Hematopoietic multipotent progenitor cell treated with erythropoietin and hydrocortisone succinate and interleukin-3 and kit ligand, for 4 days (in vitro differentiated cells): ENCODE measurements around the gene TM4SF20.
"Not testable (repeated sequence)": the region's sequence is repeated elsewhere in the genome, so short reads cannot be mapped to it uniquely, and the experiment has no call there.

Experiments
- DNase-seq: peaks from one replicate; pipeline ENCODE4 v3.0.0-alpha.2; 2015

The TM4SF20 gene

DNA sequence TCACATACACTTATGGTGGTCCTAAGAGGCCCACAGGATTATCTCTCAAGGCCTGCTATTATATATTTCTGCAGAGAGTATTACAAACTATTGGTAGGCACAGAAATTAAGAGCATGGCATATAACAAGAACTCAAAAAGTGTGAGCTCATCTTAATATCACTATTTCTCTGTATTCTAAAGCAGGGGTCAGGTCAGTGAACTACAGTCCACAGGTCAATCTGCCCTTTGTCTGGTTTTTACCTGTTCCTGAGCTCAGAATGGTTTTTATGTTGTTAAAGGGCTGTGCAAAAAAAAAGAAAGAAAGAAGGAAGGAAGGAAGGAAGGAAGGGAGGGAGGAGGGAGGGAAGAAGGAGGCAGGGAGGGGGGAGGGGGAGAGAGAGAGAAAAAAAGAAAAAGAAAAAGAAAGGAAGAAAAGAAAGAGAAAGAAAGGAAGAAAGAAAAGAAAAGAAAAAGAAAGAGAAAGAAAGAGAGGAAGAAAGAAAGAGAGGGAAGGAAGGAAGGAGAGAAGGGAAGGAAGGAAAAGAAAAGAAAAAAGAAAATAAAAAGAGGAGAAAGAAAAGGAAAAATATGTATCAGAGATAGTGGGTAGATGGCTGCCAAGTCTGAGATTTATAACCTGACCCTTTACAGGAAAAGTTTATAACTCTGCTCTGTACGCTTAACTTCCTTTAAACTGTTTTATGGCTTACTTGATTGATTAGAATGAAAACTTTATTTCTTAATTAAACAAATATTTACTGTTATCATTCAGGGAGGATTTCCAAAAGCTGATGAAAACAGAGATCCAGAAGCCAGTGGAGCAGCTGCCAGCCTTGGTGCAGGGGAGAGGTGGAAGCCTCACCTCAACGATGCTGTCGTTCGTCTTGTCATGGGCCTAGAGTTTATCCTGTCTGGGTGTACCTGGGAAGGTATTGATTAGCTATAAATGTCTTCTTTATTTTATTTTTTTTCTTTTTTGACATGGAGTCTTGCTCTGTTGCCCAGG, 19.9 kb upstream of the TM4SF20 start:
- no peak for DNase-seq

GRCh38 chr2:227397562-227397961, 18.5 kb upstream of the TM4SF20 start:
- no peak for DNase-seq

DNA sequence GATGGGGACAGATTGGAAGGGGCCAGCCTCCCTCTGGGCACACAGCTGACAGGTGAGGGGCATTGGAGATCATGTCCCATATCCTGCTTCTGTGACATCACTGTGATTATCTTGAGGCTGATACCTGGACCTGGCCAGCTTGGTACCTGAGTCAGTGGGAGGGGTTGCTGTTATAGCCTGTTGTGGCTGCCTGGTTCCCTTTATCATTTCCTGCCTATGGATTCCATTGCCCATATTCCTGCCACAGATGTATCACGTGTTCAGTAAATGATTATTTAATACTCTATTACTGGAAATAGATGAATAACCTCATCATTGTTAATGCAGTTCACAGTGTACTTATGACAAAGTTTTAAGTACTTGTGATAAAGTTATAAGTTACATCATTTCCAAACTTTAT, 16.4 kb upstream of the TM4SF20 start:
- DNase-seq: no peak

- DNase-seq: no peak
Measured at GRCh38 chr2:227394401-227394800, 15.3 kb upstream of the TM4SF20 start.

GRCh38 chr2:227390468-227391256, 11.6 kb upstream of the TM4SF20 start:
- DNase-seq: no peak

DNA sequence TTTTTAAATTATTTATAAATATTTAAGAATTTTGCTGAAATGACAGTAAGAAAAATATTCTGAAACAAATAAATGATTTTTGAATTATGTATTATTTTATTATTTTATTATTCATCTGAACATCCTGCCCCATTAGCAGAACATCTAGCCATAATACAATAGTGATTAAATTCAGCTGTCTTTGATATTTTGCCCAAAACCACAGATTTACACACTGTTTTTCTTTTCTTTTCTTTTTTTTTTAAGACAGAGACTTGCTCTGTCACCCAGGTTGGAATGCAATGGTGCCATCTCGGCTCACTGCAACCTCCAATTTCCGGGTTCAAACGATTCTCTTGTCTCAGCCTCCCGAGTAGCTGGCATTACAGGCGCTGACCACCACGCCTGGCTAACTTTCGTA, 10.6 kb upstream of the TM4SF20 start:
- DNase-seq: no peak

GRCh38 chr2:227389231-227389630, 10.1 kb upstream of the TM4SF20 start:
- DNase-seq: no peak

- no peak for DNase-seq
Measured at GRCh38 chr2:227388537-227389011, 9.5 kb upstream of the TM4SF20 start.

DNA sequence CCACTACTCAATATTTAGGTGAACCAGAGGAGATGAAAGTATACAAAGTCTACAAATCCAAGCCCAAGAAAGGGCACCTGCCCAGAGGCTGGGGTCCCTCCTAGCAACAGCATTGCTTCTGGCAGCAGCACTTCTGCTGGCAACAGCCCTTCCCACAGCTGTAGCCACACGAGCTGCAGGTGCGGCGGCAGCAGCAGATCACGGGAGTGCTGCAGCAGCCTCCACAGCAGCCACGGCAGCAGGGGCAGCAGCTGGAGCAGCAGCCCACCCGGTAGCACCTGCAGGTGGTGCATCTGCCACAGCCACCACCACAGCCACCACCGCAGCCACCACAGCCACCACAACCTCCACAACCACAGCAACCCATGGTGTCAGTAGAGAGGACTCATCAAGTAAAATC, 8.5 kb upstream of the TM4SF20 start, which contains the start of gene SCYGR1:
SCYGR1 (minus strand) TSS at position 367 of the 400 bp plus-strand sequence; CDS start at position 367, 0 bp downstream.
- DNase-seq: not testable (repeated sequence)

DNA sequence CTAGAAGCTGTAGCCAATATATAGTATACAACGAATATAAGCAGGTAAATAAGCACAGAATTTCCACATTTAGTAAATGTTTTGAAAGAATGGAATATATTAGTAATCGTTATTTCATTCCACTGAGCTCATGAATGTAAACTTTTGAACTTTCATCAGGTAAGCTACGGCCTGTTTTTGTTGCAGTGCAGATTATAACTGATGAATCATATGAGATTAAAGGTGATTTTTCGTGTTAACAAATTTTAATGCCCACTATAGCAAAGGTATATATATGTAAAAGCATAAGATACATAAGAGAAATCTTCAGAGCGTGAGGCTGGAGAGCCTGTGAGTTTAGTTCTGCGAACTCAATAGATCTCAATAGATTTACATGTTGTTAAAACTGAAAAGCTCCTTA, 7.5 kb upstream of the TM4SF20 start:
- DNase-seq: no peak

DNA sequence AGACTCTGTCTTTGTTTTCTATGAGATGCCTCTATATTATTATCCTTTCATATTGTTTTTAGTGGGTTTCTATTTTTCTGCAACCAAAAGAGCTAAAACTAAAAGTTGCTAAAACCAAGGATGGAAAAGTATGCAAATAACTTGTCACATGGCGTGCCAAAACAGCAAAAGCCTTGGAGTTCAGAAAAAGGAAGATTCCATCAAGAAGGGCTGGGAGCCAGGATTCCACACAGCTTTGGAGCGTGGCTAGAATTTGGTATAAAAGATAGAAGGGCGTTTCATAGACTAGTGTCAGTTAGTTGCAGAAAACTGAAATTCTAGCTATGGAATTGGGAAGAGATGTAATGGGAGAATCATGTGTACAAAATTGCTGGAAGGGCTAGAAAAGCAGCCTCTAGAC, 4.6 kb upstream of the TM4SF20 start:
- no peak for DNase-seq

GRCh38 chr2:227382241-227382835, 3.2 kb upstream of the TM4SF20 start:
- DNase-seq: not testable (repeated sequence)

DNA sequence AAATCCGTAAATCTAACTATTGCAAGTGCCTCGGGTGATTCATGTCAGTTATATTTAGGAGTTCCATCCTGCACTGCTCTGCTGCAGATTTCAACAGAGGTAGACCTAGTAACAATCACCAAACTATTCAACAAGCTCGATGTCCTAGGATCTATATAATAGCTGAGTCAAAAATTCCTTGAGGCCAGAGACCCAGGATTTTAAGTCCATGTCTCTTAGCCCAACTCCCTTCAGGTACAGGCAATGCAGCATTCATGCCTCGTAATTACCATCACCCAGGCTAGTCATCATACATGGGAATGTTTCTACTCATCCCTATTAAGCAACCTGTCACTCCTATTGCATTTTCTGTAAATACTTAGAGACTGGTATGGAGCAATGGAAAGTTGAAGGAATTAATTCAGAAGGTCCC, 729 bp downstream of the TM4SF20 start:
- no peak for DNase-seq

DNA sequence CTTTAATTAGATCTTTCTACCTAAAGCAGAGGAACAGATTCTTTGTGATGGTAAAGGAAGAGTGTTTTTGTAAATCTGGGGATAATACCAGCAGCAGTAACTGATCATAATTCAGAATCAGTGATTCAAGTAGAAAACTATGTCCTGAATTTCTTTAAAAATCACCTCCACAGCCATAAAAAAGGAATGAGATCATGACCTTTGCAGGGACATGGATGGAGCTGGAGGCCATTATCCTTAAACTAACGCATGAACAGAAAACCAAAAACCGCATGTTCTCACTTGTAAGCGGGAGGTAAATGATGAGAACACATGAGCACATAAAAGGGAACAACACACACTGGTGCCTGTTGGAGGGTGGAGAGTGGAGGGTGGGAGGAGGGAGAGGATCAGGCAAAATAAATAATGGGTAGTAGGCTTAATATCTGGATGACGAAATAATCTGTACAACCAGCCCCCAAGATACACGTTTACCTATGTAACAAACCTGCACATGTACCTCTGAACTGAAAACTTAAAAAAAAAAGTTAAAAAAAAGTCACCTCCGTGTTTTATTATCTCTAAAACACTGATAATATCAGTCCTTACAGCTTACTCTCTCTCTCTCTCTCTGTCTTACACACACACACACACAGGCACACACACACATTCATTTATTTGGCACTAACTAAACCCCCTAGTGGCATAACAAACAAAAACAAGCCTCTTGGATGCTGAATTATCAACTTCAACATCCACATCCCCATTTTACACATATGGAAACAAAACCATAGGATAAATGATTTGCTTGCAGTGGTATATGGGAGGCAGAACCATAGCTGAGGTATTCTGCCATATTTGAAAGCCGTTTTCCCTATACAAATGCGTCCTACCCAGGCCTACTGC, 1.4 kb downstream of the TM4SF20 start:
- DNase-seq: peak; percentile 38

GRCh38 chr2:227376656-227377396, 2.3 kb downstream of the TM4SF20 start:
- DNase-seq: peak; percentile 30

DNA sequence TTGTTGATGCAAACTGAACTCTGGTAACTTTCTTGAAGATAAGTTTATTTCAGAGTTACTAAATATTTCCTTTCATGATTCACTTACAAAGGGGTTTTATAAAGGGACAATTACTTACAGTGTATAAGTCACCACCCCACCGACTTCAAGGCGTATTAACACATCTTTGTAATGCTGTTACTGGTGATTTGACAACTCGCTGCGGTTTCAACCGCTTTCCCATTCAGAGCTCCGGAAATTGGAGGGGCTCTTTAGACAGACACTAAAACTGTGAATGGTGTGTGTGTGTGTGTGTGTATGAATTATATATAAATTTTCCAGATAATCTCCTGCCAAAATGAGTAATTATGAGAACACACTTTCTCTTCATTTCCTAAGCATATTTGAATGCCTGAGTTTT, 4.9 kb downstream of the TM4SF20 start:
- peak; percentile 72 for DNase-seq

GRCh38 chr2:227373389-227373788, 5.7 kb downstream of the TM4SF20 start:
- no peak for DNase-seq

DNA sequence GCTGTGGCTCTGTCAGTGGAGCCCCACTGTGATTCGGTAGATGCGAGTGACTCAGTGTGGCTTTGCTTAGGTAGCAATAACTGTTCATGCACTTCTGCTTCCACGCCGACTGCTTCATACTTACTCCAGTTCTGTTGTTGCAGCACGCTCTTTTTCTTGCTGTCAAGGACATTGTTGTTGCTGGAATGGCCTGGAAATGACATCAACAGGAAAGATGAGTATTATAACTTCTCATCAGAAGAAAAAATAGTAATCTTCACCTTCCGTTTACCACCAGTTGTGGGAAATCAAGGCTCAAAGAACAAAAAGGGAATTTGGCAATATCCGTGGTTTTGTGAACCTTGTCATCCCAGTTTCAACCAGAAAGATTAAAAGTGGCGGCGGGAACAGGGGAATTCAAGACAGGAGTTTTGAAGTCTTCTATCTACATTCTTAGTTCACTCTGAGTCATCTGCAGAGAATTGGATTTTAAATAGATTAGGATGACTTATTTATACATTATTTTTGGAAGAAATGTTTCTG, 8.3 kb downstream of the TM4SF20 start:
- DNase-seq: peak; percentile 14

GRCh38 chr2:227370092-227370491, 9.0 kb downstream of the TM4SF20 start:
- DNase-seq: no peak

DNA sequence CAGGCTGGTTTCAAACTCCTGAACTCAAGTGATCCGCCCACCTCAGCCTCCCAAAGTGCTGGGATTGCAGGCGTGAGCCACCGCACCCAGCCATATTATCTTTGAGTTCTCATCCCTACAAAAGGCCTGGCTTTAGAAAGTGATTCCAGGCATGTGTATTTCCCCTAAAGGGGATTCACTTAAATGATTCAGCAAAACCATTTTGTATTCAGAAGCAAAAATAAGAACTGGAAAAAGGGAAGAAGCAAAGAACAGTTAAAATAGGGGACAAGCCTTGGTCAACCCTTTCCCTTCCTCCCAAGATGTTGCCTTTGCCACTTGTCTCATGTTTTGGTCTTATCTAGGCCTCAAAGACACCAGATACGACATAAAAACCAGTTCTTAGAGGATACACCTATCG, 10.5 kb downstream of the TM4SF20 start:
- DNase-seq: peak; percentile 6

DNA sequence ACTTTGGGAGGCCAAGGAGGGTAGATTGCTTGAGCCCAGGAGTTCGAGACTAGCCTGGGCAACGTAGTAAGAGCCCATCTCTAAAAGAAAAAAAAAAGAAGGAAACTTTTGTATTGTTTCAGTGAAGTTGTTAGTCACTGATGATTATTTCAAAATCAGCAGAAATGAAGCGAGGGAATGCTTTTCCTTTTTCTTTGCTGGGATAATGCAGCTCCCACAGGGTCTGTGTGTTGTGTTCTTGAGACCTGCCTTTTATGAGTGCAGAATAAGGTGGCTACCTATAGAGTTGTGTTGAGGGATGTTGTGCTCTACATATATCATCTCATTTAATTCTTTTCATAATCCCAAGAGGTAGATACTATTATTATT, 11.7 kb downstream of the TM4SF20 start:
- DNase-seq: no peak
